ENCODE results near the gene FGGY. TPM values are rescaled to one million over a fixed set of nuclear protein-coding genes. Genes with fewer than 3 reads are reported as not detected.

The FGGY gene
- total RNA-seq, 1 experiment from 2014 or later: 14.6 TPM

GRCh38 chr1:59541891-59542290 lies 245.0 kb downstream of the FGGY start:
- no peak for DNase-seq
- Histone ChIP-seq H3K79me2 (ENCODE audit: insufficient read depth, low read length) (no peaks in the 10 kb centered on the region), H2BK5ac (ENCODE audit: insufficient read length, low read length) (no peak overlapping the region), H2BK120ac (ENCODE audit: low read depth, low read length, poor library complexity, severe bottlenecking) (no peak overlapping the region), H3K4me1 (ENCODE audit: insufficient read depth, low read length) (no peaks in the 10 kb centered on the region), H3T11ph (ENCODE audit: low read length) (no peak overlapping the region), H3K9ac (ENCODE audit: extremely low read depth, insufficient read length, low read length) (no peak overlapping the region), H2BK20ac (ENCODE audit: low read depth, low read length, poor library complexity, severe bottlenecking) (no peak overlapping the region), H3K27ac (ENCODE audit: insufficient read length, low read depth, low read length) (no peak overlapping the region), H3K14ac (ENCODE audit: insufficient read depth, low read length) (no peak overlapping the region), H2AK5ac (ENCODE audit: insufficient read length, low read length) (no peak overlapping the region), H3K79me1 (ENCODE audit: insufficient read depth, low read depth, low read length, poor library complexity, severe bottlenecking) (no peaks in the 10 kb centered on the region), H4K8ac (replicated peaks; ENCODE audit: insufficient read length, low read depth, low read length) (no peak overlapping the region), H2BK15ac (ENCODE audit: low read depth, low read length) (no peak overlapping the region), H3K23me2 (ENCODE audit: insufficient read length, low read depth, low read length, poor library complexity, severe bottlenecking) (no peaks in the 10 kb centered on the region), H3K4ac (ENCODE audit: low read depth, low read length) (no peak overlapping the region), H2BK12ac (ENCODE audit: insufficient read length, low read depth, low read length) (no peak overlapping the region), H2AFZ (ENCODE audit: low read length) (no peak overlapping the region), H3K18ac (ENCODE audit: insufficient read length, low read depth, low read length) (no peak overlapping the region), H3K9me3 (ENCODE audit: control insufficient read depth, low read depth, low read length) (no peaks in the 10 kb centered on the region), H3K23ac (ENCODE audit: insufficient read length, low read depth, low read length) (no peak overlapping the region), H4K91ac (ENCODE audit: insufficient read length, low read depth, low read length) (no peak overlapping the region), H3K27me3 (ENCODE audit: insufficient read depth, low read length) (no peaks in the 10 kb centered on the region), H4K5ac (ENCODE audit: insufficient read length, low read depth, low read length) (no peak overlapping the region), H3K56ac (ENCODE audit: insufficient read length, low read depth, low read length) (no peak overlapping the region), H4K20me1 (ENCODE audit: control insufficient read depth, insufficient read depth, insufficient read length) (no peaks in the 10 kb centered on the region), H3K4me2 (ENCODE audit: insufficient read depth, insufficient read length, low read length) (no peak overlapping the region)
- Mint-ChIP-seq H3K9me3 (peaks cover 0 to 3% of the 10 kb centered on the region in 2 experiments; a peak in 1 of 5 replicates), H3K36me3 (ENCODE audit: insufficient read depth in 1 of 3, low read depth in 3 of 3) (no peaks in the 10 kb centered on the region), H3K27ac (no peak overlapping the region), H3K4me3 (no peak overlapping the region), H3K27me3 (ENCODE audit: low read depth) (no peaks in the 10 kb centered on the region), H3K4me1 (peaks cover 7 to 8% of the 10 kb centered on the region in 2 experiments; a peak in 2 of 4 replicates)
- WGBS (ENCODE audit: extremely low coverage, insufficient read length, low lambda C conversion rate): no CpG with 5 or more reads among the region's 3 CpGs
- TF ChIP-seq CTCF (conservative IDR thresholded peaks at IDR 0.05): no peak
